Naive B cell (primary cell): ENCODE measurements around the gene VAV1. TPM values are rescaled to one million over a fixed set of nuclear protein-coding genes. Genes with fewer than 3 reads are reported as not detected.

Experiments
- ATAC-seq, 2 donors: fragments of 150-1000 bp; cut with Tn5 transposase; 2 replicates each; pipeline ENCODE4 v1.10.0; 2021; ENCODE audit warnings: low read depth in 2 of 2, mild to moderate bottlenecking in 2 of 2, moderate library complexity in 2 of 2
- DNase-seq: peaks from one replicate; pipeline ENCODE4 v3.0.0; 2022
- H3K27ac Mint-ChIP-seq, 6 donors: one replicate each; pipeline ENCODE4 v1.8.0; 2020 to 2022; ENCODE audit warnings: mild to moderate bottlenecking in 6 of 6, mixed read lengths in 6 of 6, moderate library complexity in 5 of 6, inconsistent platforms in 2 of 6
- H3K27me3 Mint-ChIP-seq, 3 donors: one replicate each; pipeline ENCODE4 v1.8.0; 2021 to 2022; ENCODE audit warnings: mixed read lengths in 3 of 3, mild to moderate bottlenecking in 1 of 3
- H3K36me3 Mint-ChIP-seq, 2 donors: one replicate each; pipeline ENCODE4 v1.8.0; 2020 to 2022; ENCODE audit warnings: mixed read lengths in 2 of 2, inconsistent platforms in 1 of 2, mild to moderate bottlenecking in 1 of 2
- H3K4me1 Mint-ChIP-seq, 3 donors: one replicate each; pipeline ENCODE4 v1.8.0; 2020 to 2022; ENCODE audit warnings: mixed read lengths in 3 of 3, inconsistent platforms in 1 of 3, mild to moderate bottlenecking in 1 of 3, moderate library complexity in 1 of 3
- H3K4me3 Mint-ChIP-seq, 8 donors: one replicate each; pipeline ENCODE4 v1.8.0; 2020 to 2022; ENCODE audit warnings: mild to moderate bottlenecking in 8 of 8, mixed read lengths in 8 of 8, moderate library complexity in 8 of 8, inconsistent platforms in 2 of 8
- H3K9me3 Mint-ChIP-seq, 7 donors: one replicate each; pipeline ENCODE4 v1.8.0; 2020 to 2022; ENCODE audit warnings: mixed read lengths in 7 of 7, mild to moderate bottlenecking in 5 of 7, inconsistent platforms in 2 of 7, moderate library complexity in 1 of 7
- polyA plus RNA-seq, 6 donors: library from polyadenylated mRNA; unstranded; fragments of 300-500 nt; fragmentation: Illumina TruSeq; gene quantifications; one replicate each; pipeline ENCODE4 v1.2.3, GENCODE V29; 2021; ENCODE audit warnings: low read depth in 6 of 6

Gene VAV1
- polyA plus RNA-seq = 10 to 100 TPM; 17.9 to 34.0 (median 23.7) TPM

DNA sequence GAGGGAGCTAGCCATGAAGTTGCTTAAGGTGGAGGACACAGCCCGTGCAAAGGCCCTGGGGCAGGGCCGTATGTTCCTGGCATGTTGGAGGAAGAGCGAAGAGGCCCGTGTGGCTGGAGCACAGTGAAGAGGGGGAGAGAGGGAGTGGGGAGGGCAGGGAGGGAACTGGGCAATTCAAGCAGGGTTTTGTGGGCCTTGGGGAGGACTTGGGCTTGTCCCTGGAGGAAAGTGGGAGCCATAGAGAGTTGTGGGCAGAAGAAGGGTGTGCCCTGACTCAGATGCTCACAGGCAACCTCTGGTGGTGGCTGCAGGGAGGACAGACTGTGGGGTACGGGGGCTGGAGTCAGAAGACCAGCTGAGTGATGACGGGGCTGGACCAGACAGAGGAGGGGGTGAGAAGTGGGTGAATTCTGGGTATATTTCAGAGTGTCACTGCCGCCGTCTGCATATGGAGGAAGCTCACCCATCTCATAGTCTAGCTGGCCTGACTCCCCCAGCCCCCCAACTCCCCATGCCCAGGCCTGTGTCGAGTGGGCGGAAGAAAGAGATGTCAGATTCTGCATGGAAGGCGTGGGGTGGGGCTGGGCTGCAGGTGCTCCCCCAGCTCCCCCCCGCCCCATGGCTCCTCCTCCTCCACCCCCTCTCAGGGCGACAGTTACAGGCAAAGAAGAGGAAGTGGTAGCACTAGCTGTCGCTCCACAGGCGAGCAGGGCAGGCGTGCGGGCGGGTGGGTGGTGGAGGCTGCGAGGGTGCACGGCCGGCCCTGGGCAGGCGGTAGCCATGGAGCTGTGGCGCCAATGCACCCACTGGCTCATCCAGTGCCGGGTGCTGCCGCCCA is at the start of gene VAV1:
Gene VAV1 (plus strand): TSS at position 681 of the 838 bp plus-strand sequence. CDS start 100 bp downstream, at position 781.
- Mint-ChIP-seq H3K27ac (peak within 1 kb of the TSS; percentile 91 to 98 (median 96)), H3K36me3 (peaks cover 4 to 24% of the 10 kb centered on the region in 2 donors), H3K9me3 (peaks cover 0 to 5% (median 0%) of the 10 kb centered on the region in 7 donors), H3K4me1 (peaks cover 60 to 75% (median 61%) of the 10 kb centered on the region in 3 donors), H3K4me3 (peak within 1 kb of the TSS; percentile 91 to 99 (median 93)), H3K27me3 (no peaks in the 10 kb centered on the region)
- ATAC-seq (peak; percentile 60 to 62), DNase-seq (peak; percentile 83)

DNA sequence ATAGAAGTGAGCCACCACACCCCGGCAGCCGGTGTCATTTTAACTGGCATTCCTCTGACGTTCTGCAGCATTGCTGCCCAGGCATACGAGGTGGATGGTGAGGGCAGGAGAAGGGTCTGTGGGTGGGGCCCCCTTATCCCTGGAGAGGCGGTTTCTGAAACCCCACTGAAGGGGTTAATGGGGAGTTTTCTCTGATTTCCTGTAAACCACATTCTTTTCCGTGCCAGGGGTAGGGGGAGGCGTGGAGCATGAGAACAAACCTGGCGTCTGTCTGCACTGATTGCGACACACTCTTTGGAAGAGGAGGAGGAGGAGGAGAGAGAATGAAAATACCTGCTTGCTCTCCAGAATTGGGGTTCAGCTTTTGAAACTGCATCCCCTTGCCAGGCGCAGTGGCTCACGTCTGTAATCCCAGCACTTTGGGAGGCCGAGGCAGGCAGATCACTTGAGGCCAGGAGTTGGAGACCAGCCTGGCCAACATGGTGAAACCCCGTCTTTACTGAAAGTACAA is 49.3 kb upstream of the VAV1 start:
- Mint-ChIP-seq H3K9me3 (peaks cover 0 to 2% (median 0%) of the 10 kb centered on the region in 7 donors), H3K36me3 (no peaks in the 10 kb centered on the region), H3K27ac (peak overlapping the region in 4 of 6 donors; percentile 63 to 91 (median 82)), H3K27me3 (no peaks in the 10 kb centered on the region), H3K4me3 (peak overlapping the region in 7 of 8 donors; percentile 15 to 91 (median 72)), H3K4me1 (peaks cover 38 to 67% (median 48%) of the 10 kb centered on the region in 3 donors)
- no peak for DNase-seq
- no peak for ATAC-seq

DNA sequence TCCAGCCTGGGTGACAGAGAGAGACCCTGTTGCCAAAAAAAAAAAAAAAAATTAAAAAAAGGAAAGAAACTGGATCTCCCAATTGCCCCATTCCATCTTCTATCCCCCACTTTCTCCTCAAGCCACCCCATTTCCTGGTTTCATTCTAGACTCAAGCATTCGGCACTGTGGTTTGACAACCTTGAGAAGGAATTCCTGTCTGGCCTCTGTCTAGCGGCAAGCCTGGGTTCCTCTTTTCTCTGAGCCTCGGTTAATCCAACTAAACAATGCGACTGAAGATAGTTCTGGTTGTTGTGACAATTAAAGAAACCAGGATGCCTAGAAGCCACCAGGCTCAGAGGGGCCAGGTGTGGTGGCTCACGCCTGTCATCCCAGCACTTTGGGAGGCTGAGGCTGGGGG is 48.8 kb upstream of the VAV1 start:
- peak overlapping the region; percentile 48 to 91 (median 74) for H3K4me3 Mint-ChIP-seq
- no peaks in the 10 kb centered on the region for H3K27me3 Mint-ChIP-seq
- peak overlapping the region in 5 of 6 donors; percentile 48 to 91 (median 63) for H3K27ac Mint-ChIP-seq
- H3K9me3 Mint-ChIP-seq = peaks cover 0 to 2% (median 0%) of the 10 kb centered on the region in 7 donors
- ATAC-seq (peak; percentile 55 to 61), DNase-seq (peak; percentile 34)
- peaks cover 44 to 73% (median 54%) of the 10 kb centered on the region in 3 donors for H3K4me1 Mint-ChIP-seq
- no peaks in the 10 kb centered on the region for H3K36me3 Mint-ChIP-seq

DNA sequence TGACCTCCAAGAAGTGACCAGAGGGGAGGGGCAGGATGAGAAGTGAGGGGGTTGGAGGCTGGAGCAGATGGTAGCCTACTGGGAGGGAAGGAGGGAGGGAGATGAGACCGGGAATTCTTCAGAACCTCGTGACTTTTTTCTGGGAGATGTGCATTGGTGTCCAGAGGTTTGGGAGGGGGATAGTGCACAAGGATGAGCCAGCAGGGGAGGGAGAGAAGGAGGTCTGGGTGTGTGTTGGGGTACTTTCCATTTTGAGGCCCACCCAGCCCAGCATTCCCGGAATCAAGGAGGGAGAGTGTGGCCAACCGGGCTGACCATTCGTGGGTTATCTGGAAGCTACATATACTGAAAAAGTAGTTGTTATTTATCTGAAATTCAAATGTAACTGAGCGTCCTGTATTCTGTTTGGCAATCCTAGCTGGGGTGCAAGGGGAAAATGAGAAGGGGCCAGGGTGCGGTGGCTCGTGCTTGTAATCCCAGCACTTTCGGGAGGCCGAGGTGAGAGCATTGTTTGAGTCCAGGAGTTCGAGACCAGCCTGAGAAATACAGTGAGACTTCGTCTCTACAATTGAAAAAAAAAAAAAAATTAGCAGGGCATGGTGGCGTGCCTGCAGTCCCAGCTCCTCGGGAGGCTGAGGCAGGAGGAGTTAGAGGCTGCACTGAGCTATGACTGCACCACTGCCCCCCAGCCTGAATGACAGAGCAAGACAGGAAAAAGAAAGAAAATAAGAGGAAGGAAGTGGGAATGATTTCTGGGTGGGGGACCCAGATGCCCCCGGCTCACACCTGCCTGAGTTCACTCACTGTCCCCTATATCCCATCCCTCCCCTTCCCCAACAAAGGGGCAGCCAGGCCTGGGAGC is 47.6 kb upstream of the VAV1 start:
- Mint-ChIP-seq H3K4me3 (peak overlapping the region in 4 of 8 donors; percentile 0 to 53 (median 29)), H3K27ac (peak overlapping the region in 3 of 6 donors; percentile 51 to 91 (median 76)), H3K36me3 (no peaks in the 10 kb centered on the region), H3K27me3 (no peaks in the 10 kb centered on the region), H3K4me1 (peaks cover 52 to 75% (median 54%) of the 10 kb centered on the region in 3 donors), H3K9me3 (peaks cover 0 to 2% (median 0%) of the 10 kb centered on the region in 7 donors)
- ATAC-seq (no peak), DNase-seq (no peak)

GRCh38 chr19:6725513-6726231 is 46.8 kb upstream of the VAV1 start:
- DNase-seq (no peak), ATAC-seq (no peak)
- peak overlapping the region in 3 of 6 donors; percentile 41 to 91 (median 76) for H3K27ac Mint-ChIP-seq
- H3K9me3 Mint-ChIP-seq = no peaks in the 10 kb centered on the region
- H3K4me1 Mint-ChIP-seq = peaks cover 48 to 70% (median 58%) of the 10 kb centered on the region in 3 donors
- no peaks in the 10 kb centered on the region for H3K27me3 Mint-ChIP-seq
- no peaks in the 10 kb centered on the region for H3K36me3 Mint-ChIP-seq
- peak overlapping the region in 3 of 8 donors; percentile 29 to 84 (median 44) for H3K4me3 Mint-ChIP-seq

GRCh38 chr19:6728346-6728745 is 44.2 kb upstream of the VAV1 start:
- Mint-ChIP-seq H3K9me3 (no peaks in the 10 kb centered on the region), H3K27me3 (no peaks in the 10 kb centered on the region), H3K4me3 (peak overlapping the region in 5 of 8 donors; percentile 2 to 72 (median 65)), H3K27ac (peak overlapping the region in 5 of 6 donors; percentile 35 to 93 (median 78)), H3K36me3 (peaks cover 0 to 9% of the 10 kb centered on the region in 2 donors), H3K4me1 (peaks cover 38 to 53% (median 50%) of the 10 kb centered on the region in 3 donors)
- ATAC-seq = peak; percentile 32 to 38
- DNase-seq = no peak

DNA sequence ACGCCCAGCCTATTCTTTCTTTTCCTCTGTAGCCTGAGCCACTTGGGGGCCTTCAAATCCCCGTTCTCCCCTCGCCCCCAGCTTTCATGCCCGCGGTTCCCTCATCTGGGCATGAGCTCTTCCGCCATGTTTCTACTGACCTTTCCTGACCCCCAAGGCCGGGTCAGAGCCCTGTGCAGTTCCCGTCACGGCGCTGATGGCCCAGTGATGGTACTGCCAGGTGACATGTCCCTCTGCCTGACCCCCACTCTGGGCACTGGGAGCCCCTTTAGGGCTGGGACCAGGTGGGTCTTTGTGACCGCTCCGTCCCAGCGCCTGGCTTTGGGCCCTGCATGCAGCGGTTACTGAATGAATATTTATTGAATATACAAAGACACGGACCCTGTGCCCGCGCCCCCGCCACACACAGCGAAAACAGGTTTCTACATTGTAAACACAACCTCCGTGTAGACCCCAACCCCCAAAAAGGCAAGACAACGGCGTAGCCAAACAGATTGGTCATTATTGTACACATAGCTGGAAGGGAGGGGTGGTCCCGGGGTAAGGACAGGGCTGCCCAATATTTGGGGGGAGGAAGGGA is 42.8 kb upstream of the VAV1 start:
- no peak for DNase-seq
- H3K4me3 Mint-ChIP-seq = peak overlapping the region in 2 of 8 donors; percentile 31 to 41
- ATAC-seq = no peak
- H3K4me1 Mint-ChIP-seq = peaks cover 29 to 40% (median 36%) of the 10 kb centered on the region in 3 donors
- H3K27me3 Mint-ChIP-seq = no peaks in the 10 kb centered on the region
- peak overlapping the region in 1 of 6 donors; percentile 67 for H3K27ac Mint-ChIP-seq
- H3K36me3 Mint-ChIP-seq = peaks cover 0 to 9% of the 10 kb centered on the region in 2 donors
- no peaks in the 10 kb centered on the region for H3K9me3 Mint-ChIP-seq

- DNase-seq (no peak), ATAC-seq (peak; percentile 39 to 43)
- Mint-ChIP-seq H3K36me3 (peaks cover 0 to 9% of the 10 kb centered on the region in 2 donors), H3K9me3 (no peaks in the 10 kb centered on the region), H3K27ac (no peak overlapping the region), H3K27me3 (no peaks in the 10 kb centered on the region), H3K4me1 (peaks cover 23 to 33% (median 30%) of the 10 kb centered on the region in 3 donors), H3K4me3 (no peak overlapping the region)
These were observed 42.2 kb upstream of the VAV1 start for GRCh38 chr19:6730153-6730804.

- H3K27ac Mint-ChIP-seq = no peak overlapping the region
These were observed 41.4 kb upstream of the VAV1 start for GRCh38 chr19:6730941-6731670.

DNA sequence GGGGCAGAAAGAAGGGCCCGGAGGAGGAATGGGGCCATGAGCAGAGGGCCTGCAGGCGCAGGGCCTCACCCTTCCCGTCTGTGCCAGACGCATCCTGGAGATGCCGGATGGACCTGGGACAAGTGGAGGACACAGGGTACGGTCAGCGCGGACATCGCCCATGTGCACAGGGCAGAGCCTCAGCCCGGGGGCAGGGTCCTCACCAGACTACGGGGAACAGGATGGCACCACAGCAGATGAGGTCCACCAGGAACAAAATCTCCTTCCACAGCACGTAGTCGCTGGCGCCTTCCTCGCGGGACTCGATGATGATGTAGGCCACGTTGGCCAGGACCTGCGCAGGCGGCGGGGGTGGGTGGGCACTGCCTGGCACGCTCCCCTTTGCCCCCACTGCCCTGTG is 40.7 kb upstream of the VAV1 start:
- H3K27me3 Mint-ChIP-seq = no peaks in the 10 kb centered on the region
- H3K9me3 Mint-ChIP-seq = no peaks in the 10 kb centered on the region
- H3K4me1 Mint-ChIP-seq = peaks cover 19 to 42% (median 30%) of the 10 kb centered on the region in 3 donors
- peaks cover 0 to 9% of the 10 kb centered on the region in 2 donors for H3K36me3 Mint-ChIP-seq
- ATAC-seq = no peak
- no peak overlapping the region for H3K4me3 Mint-ChIP-seq
- no peak overlapping the region for H3K27ac Mint-ChIP-seq
- no peak for DNase-seq

More at GRCh38 chr19:6730941-6731670, 41.4 kb upstream of the VAV1 start:
- ATAC-seq (no peak), DNase-seq (no peak)
- H3K4me1 Mint-ChIP-seq = peaks cover 17 to 35% (median 24%) of the 10 kb centered on the region in 3 donors
- peaks cover 0 to 9% of the 10 kb centered on the region in 2 donors for H3K36me3 Mint-ChIP-seq
- no peaks in the 10 kb centered on the region for H3K27me3 Mint-ChIP-seq
- no peaks in the 10 kb centered on the region for H3K9me3 Mint-ChIP-seq
- no peak overlapping the region for H3K4me3 Mint-ChIP-seq

- H3K9me3 Mint-ChIP-seq = no peaks in the 10 kb centered on the region
- H3K27me3 Mint-ChIP-seq = no peaks in the 10 kb centered on the region
- peak overlapping the region in 1 of 8 donors; percentile 15 for H3K4me3 Mint-ChIP-seq
- DNase-seq = no peak
- ATAC-seq = no peak
- H3K27ac Mint-ChIP-seq = peak overlapping the region in 2 of 6 donors; percentile 27 to 91
- H3K4me1 Mint-ChIP-seq = peaks cover 19 to 43% (median 31%) of the 10 kb centered on the region in 3 donors
- peaks cover 0 to 9% of the 10 kb centered on the region in 2 donors for H3K36me3 Mint-ChIP-seq
These were observed 39.6 kb upstream of the VAV1 start for GRCh38 chr19:6732803-6733337.
